GM18507 (cell line): ENCODE measurements around the gene C8B.

Experiments used
- DNase-seq: peaks from one replicate; pipeline ENCODE4 v3.0.0; 2011; ENCODE audit warnings: low read depth; ENCODE audit not compliant: insufficient read length; ENCODE audit errors: extremely low spot score
- FAIRE-seq: peaks from 2 replicates; lab custom pipeline; 2011; peaks lifted over from hg19 to GRCh38; lab: Jason Lieb, UNC

The C8B gene

GRCh38 chr1:56910441-56910985 lies 55.3 kb downstream of the C8B start:
- FAIRE-seq (no peak), DNase-seq (no peak)

GRCh38 chr1:56908619-56909221 lies 57.1 kb downstream of the C8B start:
- no peak for DNase-seq
- no peak for FAIRE-seq

- no peak for DNase-seq
- no peak for FAIRE-seq
Measured at GRCh38 chr1:56905667-56906066, 60.1 kb downstream of the C8B start.

- FAIRE-seq (no peak), DNase-seq (no peak)
Measured at GRCh38 chr1:56904663-56905397, 61.0 kb downstream of the C8B start.

GRCh38 chr1:56903778-56904177 lies 62.0 kb downstream of the C8B start:
- DNase-seq (no peak), FAIRE-seq (no peak)

- FAIRE-seq: no peak
- DNase-seq: no peak
Measured at GRCh38 chr1:56901716-56902115, 64.1 kb downstream of the C8B start.

- FAIRE-seq: no peak
Measured at GRCh38 chr1:56898879-56899278, 66.9 kb downstream of the C8B start.

GRCh38 chr1:56898005-56898373 lies 67.8 kb downstream of the C8B start:
- no peak for FAIRE-seq
- DNase-seq: no peak

More at GRCh38 chr1:56898879-56899278, 66.9 kb downstream of the C8B start:
- DNase-seq: no peak

- DNase-seq (no peak), FAIRE-seq (no peak)
Measured at GRCh38 chr1:56897150-56898004, 68.4 kb downstream of the C8B start.

GRCh38 chr1:56894014-56894413 lies 71.8 kb downstream of the C8B start:
- DNase-seq: no peak
- no peak for FAIRE-seq

- FAIRE-seq: no peak
Measured at GRCh38 chr1:56890229-56890628, 75.6 kb downstream of the C8B start.

GRCh38 chr1:56881417-56881816 lies 84.4 kb downstream of the C8B start:
- no peak for FAIRE-seq

More at GRCh38 chr1:56890229-56890628, 75.6 kb downstream of the C8B start:
- DNase-seq: no peak

GRCh38 chr1:56880774-56881173 lies 85.0 kb downstream of the C8B start:
- DNase-seq (no peak), FAIRE-seq (no peak)

More at GRCh38 chr1:56881417-56881816, 84.4 kb downstream of the C8B start:
- DNase-seq: no peak
